C4-2B (cell line): Measurements from ENCODE around the gene ANXA1.

ENCODE experiments used
- CTCF ChIP-seq: fragments of 450-650 bp; conservative IDR thresholded peaks from 2 replicates; pipeline ENCODE4 v1.5.1; 2017; ENCODE audit warnings: mild to moderate bottlenecking
- ZFX ChIP-seq: fragments of 450-650 bp; IDR thresholded peaks from 2 replicates; pipeline ENCODE4 v1.6.1; 2017

DNA sequence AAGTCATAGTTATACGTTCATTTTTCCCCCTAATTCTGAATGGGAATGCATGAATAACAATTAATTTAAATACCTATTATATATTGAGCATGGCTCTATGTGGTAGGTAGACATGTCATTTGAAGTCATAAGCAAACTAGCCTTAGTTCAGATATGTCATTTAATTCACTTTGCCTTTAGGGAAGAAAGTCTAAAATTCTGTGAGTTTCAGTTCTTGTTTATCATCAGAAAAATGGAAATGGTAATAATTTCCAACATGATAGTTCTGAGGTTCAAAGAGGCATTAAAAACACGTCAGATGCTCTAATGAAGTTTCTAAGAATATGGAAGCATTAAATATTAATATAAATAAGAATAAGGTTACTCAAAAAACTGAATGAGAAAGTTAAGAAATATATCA lies 13.1 kb upstream of the ANXA1 start:
- TF ChIP-seq CTCF (no peak), ZFX (no peak)
